Adipose tissue (tissue), 3 donors: ENCODE measurements around the gene IPCEF1. TPM values are rescaled to one million over a fixed set of nuclear protein-coding genes. Genes with fewer than 3 reads are reported as not detected.

ENCODE experiments used
- H3K27ac ChIP-seq: one replicate; pipeline ENCODE4 v1.5.1; 2013; ENCODE audit warnings: low read depth, low read length
- WGBS, 3 donors: extraction: QIAGEN DNeasy Blood & Tissue Kit; methylation state at CpG; one replicate each; pipeline ENCODE4 v1.1.7; 2013; 5-methylcytosine and 5-hydroxymethylcytosine counted together
- polyA plus RNA-seq, 3 donors: library from polyadenylated mRNA; stranded (reverse); fragments of 200-250 nt; gene quantifications; one replicate each; pipeline ENCODE4 v1.2.3, GENCODE V29; 2013
- donor health status: healthy with polysubstance abuse.
- donor health status: Bipolar disorder and iron deficiency.
- donor health status: healthy.

Gene IPCEF1
- under 1 TPM; 0.55 to 0.82 (median 0.67) TPM for polyA plus RNA-seq

DNA sequence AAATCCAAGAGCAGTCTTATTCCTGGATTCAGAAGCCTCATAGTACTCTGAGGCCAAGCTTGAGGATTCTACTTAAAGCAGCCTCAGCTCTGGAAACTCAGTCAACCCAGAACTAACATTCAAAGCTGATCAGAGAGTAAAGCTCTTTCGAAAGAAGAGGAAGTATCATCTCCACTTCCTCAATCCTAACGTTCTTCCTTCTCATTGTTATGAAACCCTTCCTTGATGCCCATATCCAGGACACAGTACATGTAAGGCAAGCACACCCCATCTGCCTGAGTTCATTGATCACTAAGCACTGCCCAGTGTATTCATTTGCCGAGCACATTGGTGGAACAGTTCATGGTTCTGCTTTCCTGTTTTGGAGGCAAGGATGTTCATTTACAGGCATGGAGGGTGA is at the start of gene IPCEF1:
Gene IPCEF1, minus strand, starts transcription at position 114 of the 400 bp plus-strand sequence. CDS start 90,856 bp downstream, outside the sequence.
- no peak within 1 kb of the TSS for H3K27ac ChIP-seq
- 41 to 83% (median 69%) methylated on average over 3 of the region's 3 CpGs for WGBS, 3 donors

- H3K27ac ChIP-seq = no peak overlapping the region
- 95 to 97% (median 97%) methylated on average over 20 of the region's 20 CpGs for WGBS, 3 donors
Observed at GRCh38 chr6:154406301-154406700, 49.7 kb upstream of the IPCEF1 start.

DNA sequence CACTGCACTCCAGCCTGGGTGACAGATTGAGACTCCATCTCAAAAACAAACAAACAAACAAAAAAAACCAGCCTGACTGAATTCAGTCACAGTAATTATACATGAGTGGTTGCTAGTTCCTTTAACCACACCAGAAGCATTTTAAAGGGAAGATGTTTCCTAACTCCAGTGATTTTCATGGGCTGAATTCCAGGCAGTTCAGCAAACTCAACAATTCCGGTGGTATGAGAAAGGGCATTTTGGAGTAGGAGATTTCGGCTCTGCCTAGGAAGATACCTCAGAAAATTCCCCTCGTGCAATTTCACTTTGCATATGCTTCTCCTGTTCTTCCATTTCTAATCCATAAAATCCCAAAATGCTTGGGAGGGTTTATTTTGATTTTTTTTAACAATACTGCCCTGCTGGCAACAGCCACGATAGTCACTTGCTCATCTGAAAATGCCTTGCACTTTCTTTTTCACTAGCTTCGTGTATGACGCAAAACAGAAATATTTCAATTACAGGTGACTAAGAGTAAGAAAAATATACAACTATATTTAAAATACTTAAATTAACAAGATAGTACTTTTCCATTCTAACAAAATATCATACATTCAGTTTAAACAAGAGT is 48.3 kb upstream of the IPCEF1 start:
- no peak overlapping the region for H3K27ac ChIP-seq
- 73 to 91% (median 77%) methylated on average over 6 of the region's 6 CpGs for WGBS, 3 donors

- 28 to 55% (median 37%) methylated on average over 4 of the region's 4 CpGs for WGBS, 3 donors
- H3K27ac ChIP-seq = no peak overlapping the region
Observed at GRCh38 chr6:154403788-154404187, 47.2 kb upstream of the IPCEF1 start.

GRCh38 chr6:154402081-154402780 is 45.6 kb upstream of the IPCEF1 start:
- WGBS, 3 donors = 93 to 96% (median 94%) methylated on average over 6 of the region's 6 CpGs
- no peak overlapping the region for H3K27ac ChIP-seq

DNA sequence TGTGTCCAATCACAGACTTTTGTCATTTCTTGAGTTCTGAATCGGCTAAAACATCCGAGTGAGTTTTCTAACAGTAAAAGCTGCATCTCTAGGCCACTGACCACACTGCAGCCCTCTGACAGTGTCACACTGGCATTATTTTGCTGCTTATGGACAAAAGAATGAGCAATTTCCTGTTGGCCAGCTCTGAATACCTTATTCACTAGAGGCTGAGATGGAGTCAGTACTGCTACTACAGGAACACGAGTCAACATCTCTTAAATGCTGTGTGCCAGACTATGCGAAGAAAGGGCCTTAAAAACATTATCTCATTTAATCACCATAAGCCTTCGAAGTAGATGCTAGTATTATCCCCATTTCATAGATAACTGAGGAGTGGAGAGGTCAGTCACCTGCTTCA is 42.5 kb upstream of the IPCEF1 start:
- 84 to 93% (median 87%) methylated on average over 5 of the region's 5 CpGs for WGBS, 3 donors
- no peak overlapping the region for H3K27ac ChIP-seq

GRCh38 chr6:154397491-154398195 is 41.0 kb upstream of the IPCEF1 start:
- no peak overlapping the region for H3K27ac ChIP-seq
- WGBS, 3 donors = 93 to 99% (median 97%) methylated on average over 9 of the region's 9 CpGs

GRCh38 chr6:154395878-154396277 is 39.3 kb upstream of the IPCEF1 start:
- WGBS, 3 donors = 96 to 97% (median 97%) methylated on average over 6 of the region's 6 CpGs
- H3K27ac ChIP-seq = no peak overlapping the region

DNA sequence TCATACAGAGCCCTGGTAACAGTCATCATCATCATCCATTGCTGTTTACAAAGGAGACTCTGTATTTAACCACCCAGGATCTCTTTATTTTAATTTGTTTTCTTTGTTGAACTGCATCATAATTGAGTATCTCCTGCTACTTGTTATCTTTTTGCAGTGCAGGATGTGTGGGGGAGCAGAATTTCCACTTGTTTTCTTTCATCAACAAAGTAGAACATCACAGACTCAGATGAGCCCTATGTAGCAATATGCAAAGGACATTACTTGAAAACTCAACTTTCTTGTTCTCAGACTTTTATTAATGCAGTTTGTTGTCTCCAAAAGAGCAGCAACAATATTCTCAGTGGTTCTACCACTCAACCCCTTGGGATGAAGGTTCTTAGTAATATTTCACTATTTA is 38.7 kb upstream of the IPCEF1 start:
- H3K27ac ChIP-seq = no peak overlapping the region

DNA sequence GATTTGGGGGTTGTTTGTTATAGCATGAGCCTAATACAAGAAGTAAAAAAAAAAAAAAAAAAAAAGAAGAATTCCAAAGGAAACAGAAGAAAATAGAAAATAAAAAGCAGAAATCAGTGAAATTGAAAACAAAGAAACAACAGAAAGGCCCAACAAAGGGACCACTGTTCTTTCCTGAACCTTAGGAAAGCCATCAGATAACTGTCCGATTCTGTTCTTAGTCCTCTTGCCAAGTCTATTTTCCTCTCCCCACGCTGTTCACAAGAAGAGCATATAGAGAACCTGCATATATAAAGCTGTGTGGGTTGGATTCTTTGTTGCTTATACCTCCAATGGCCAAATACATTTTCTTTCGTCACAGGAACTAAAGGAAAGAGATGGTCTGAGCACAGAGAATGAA is 38.0 kb upstream of the IPCEF1 start:
- H3K27ac ChIP-seq = no peak overlapping the region
- WGBS, 3 donors = 76 to 85% (median 82%) methylated on average over 3 of the region's 3 CpGs

- H3K27ac ChIP-seq = no peak overlapping the region
- WGBS, 3 donors = 90 to 97% (median 96%) methylated on average over 1 of the region's 1 CpG
Observed at GRCh38 chr6:154390034-154390433, 33.4 kb upstream of the IPCEF1 start.

DNA sequence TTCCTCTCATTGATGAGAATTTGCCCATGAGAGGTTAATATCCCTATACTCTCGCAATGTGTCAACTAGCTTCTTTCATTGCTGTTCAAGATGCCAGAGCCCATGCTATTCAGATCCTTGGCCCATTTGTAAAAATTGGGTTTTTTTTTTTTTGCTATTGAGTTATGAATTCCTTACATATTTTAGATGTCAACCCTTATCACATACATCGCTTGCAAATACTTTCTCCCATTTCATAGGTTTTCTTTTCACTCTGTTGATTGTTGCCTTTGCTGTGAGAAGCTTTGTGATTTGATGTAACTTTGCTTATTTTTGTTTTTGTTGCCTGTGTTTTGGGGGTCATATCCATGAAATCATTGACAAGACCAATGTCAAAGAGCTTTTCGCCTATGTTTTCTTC is 32.2 kb upstream of the IPCEF1 start:
- WGBS, 3 donors = 93 to 98% (median 95%) methylated on average over 3 of the region's 3 CpGs
- no peak overlapping the region for H3K27ac ChIP-seq

GRCh38 chr6:154386848-154387717 is 30.5 kb upstream of the IPCEF1 start:
- no peak overlapping the region for H3K27ac ChIP-seq
- 84 to 95% (median 93%) methylated on average over 5 of the region's 5 CpGs for WGBS, 3 donors

DNA sequence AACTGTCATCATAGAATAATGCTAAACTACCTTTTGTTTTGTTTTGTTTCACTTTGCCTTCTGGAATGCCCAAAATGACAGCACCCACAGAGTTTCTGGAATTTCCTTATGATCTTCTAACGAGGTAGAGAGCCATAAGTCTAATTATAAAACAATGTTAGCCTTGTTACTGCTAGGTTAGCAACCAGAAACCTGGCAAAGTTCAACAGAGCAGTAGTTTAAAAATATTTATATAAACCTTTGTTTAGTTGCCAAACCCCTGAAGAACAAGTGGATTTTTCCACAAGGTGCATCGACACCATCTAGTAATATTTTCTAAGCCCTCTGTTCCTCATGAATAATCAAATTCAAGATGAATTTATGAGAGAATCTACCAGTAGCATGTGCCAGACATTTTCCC is 27.6 kb upstream of the IPCEF1 start:
- WGBS, 3 donors = 63 to 75% (median 73%) methylated on average over 2 of the region's 2 CpGs
- no peak overlapping the region for H3K27ac ChIP-seq

- 94 to 99% (median 96%) methylated on average over 6 of the region's 6 CpGs for WGBS, 3 donors
- no peak overlapping the region for H3K27ac ChIP-seq
Observed at GRCh38 chr6:154383273-154383672, 26.7 kb upstream of the IPCEF1 start.

GRCh38 chr6:154382740-154383139 is 26.1 kb upstream of the IPCEF1 start:
- 59 to 85% (median 83%) methylated on average over 8 of the region's 8 CpGs for WGBS, 3 donors
- no peak overlapping the region for H3K27ac ChIP-seq

GRCh38 chr6:154381548-154381947 is 24.9 kb upstream of the IPCEF1 start:
- no peak overlapping the region for H3K27ac ChIP-seq
- WGBS, 3 donors = 94 to 99% (median 98%) methylated on average over 4 of the region's 4 CpGs

DNA sequence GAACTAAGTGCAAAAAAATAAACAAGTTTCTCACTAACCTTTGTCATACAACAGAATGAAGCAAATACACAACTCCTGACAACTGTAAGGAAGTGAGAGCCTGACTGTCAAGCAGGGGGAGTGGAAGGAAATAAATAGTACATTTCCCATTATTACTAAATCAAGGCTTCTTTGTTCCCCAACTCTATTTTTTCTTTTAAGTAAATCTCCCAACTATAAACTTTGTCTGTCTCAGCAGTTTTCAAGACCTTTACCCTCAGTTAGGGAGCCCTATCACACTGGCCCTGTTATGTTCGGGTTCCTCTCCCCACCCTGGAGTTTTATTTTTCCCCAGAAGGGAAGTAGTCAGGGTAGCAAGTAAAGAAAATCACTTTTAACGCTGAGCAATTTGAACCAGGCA is 24.1 kb upstream of the IPCEF1 start:
- no peak overlapping the region for H3K27ac ChIP-seq
- WGBS, 3 donors = 33 to 53% (median 33%) methylated on average over 2 of the region's 2 CpGs

DNA sequence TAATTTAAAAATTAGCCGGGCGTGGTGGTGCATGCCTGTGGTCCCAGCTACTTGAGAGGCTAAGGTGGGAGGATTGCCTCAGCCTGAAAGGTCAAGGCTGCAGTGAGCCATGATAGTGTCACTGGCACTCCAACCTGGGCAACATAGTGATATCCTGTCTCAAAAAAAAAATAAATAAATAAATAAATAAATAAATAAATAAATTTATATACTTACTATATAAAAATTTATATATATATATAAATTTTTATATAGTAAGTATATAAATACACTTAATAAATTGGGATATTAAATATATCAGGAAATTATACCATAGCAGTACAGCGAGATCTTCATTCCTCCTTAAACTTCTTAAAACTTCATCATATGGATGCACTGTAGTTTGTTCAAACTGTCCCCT is 23.0 kb upstream of the IPCEF1 start:
- 95 to 99% (median 95%) methylated on average over 3 of the region's 3 CpGs for WGBS, 3 donors

More for the DNA sequence above, 23.0 kb upstream of the IPCEF1 start:
- H3K27ac ChIP-seq = no peak overlapping the region
